ENCODE measurements around the gene ADIPOR1. TPM values are rescaled to one million over a fixed set of nuclear protein-coding genes. Genes with fewer than 3 reads are reported as not detected.
"Not testable (repeated sequence)": the region's sequence is repeated elsewhere in the genome, so short reads cannot be mapped to it uniquely, and the experiment has no call there.

The ADIPOR1 gene
- polyA plus RNA-seq, 1 of the 3 experiments (the other 2 are of a cell fraction) = 82.2 TPM

- no peak overlapping the region for H3K4me2 ChIP-seq
- H2AFZ ChIP-seq (ENCODE audit: low read depth) = no peak overlapping the region
- CTCF ChIA-PET = no interaction called here
- TF ChIP-seq MXI1 (IDR thresholded peaks at IDR 0.05; ENCODE audit: low read depth, low read length) (no peak), FOXJ3 (CRISPR knock-in tag; IDR thresholded peaks at IDR 0.05) (no peak), USF2 (IDR thresholded peaks at IDR 0.05; ENCODE audit: borderline replicate concordance, low read depth, low read length) (no peak), TAF1 (IDR thresholded peaks at IDR 0.05; ENCODE audit: borderline replicate concordance, low read depth, low read length) (no peak), NRF1 (IDR thresholded peaks at IDR 0.05; ENCODE audit: low read depth, low read length) (no peak), EP300 (IDR thresholded peaks at IDR 0.05; ENCODE audit: borderline replicate concordance in 1 of 2, low read depth in 1 of 2, low read length in 1 of 2) (no peak), SMC3 (IDR thresholded peaks at IDR 0.05; ENCODE audit: low read depth, low read length) (no peak), TEAD4 (IDR thresholded peaks at IDR 0.05; ENCODE audit: borderline replicate concordance, insufficient read depth) (no peak), MAX (IDR thresholded peaks at IDR 0.05; ENCODE audit: low read depth) (no peak), USF1 (IDR thresholded peaks at IDR 0.05; ENCODE audit: borderline replicate concordance, low read depth) (no peak), IRF3 (IDR thresholded peaks at IDR 0.05; ENCODE audit: low read depth, low read length) (no peak), SIN3A (IDR thresholded peaks at IDR 0.05; ENCODE audit: borderline replicate concordance, low read depth, low read length) (no peak)
- H3K4me1 ChIP-seq (ENCODE audit: control insufficient read depth in 1 of 2, insufficient read depth in 2 of 2, low read depth in 1 of 2, low read length in 1 of 2) = no peaks in the 10 kb centered on the region
- no peaks in the 10 kb centered on the region for H3K27me3 ChIP-seq (ENCODE audit: insufficient read depth)
- peaks cover 64 to 91% of the 10 kb centered on the region in 2 experiments for H3K36me3 ChIP-seq (replicated peaks in 1 of 2; ENCODE audit: control insufficient read depth in 1 of 2, insufficient read depth in 2 of 2, low read length in 1 of 2)
- no peak overlapping the region for H3K4me3 ChIP-seq (ENCODE audit: low read depth in 2 of 2, low read length in 1 of 2)
- POLR2A ChIA-PET = no interaction called here
- H3K9ac ChIP-seq = no peak overlapping the region
- no peak for DNase-seq
- no peaks in the 10 kb centered on the region for H3K9me3 ChIP-seq
- no peak overlapping the region for H3K27ac ChIP-seq (ENCODE audit: low read depth in 2 of 2, low read length in 1 of 2)
- peaks cover 5% of the 10 kb centered on the region for H3F3A ChIP-seq (replicated peaks; ENCODE audit: insufficient read depth)
- no peaks in the 10 kb centered on the region for H4K20me1 ChIP-seq (ENCODE audit: insufficient read depth)
- H3K9me2 ChIP-seq = no peaks in the 10 kb centered on the region
- no peaks in the 10 kb centered on the region for H3K79me2 ChIP-seq (ENCODE audit: insufficient read depth)
Observed at GRCh38 chr1:202915146-202915545, 43.0 kb downstream of the ADIPOR1 start.

- H3K9me2 ChIP-seq; H4K20me1 ChIP-seq (ENCODE audit: insufficient read depth); H3K9me3 ChIP-seq; CTCF ChIA-PET; H3F3A ChIP-seq (replicated peaks; ENCODE audit: insufficient read depth); H2AFZ ChIP-seq (ENCODE audit: low read depth); H3K27ac ChIP-seq (ENCODE audit: low read depth in 2 of 2, low read length in 1 of 2); H3K27me3 ChIP-seq (ENCODE audit: insufficient read depth); POLR2A ChIA-PET; DNase-seq; H3K4me3 ChIP-seq (ENCODE audit: low read depth in 2 of 2, low read length in 1 of 2); H3K79me2 ChIP-seq (ENCODE audit: insufficient read depth); H3K4me2 ChIP-seq; H3K4me1 ChIP-seq (ENCODE audit: control insufficient read depth in 1 of 2, insufficient read depth in 2 of 2, low read depth in 1 of 2, low read length in 1 of 2); H3K9ac ChIP-seq: not testable (repeated sequence)
- WGBS (ENCODE audit: low lambda C conversion rate) = 98% methylated on average over 4 of the region's 4 CpGs
- H3K36me3 ChIP-seq (replicated peaks in 1 of 2; ENCODE audit: control insufficient read depth in 1 of 2, insufficient read depth in 2 of 2, low read length in 1 of 2) = peaks cover 55 to 93% of the 10 kb centered on the region in 2 experiments
Observed at GRCh38 chr1:202912476-202912875, 45.6 kb downstream of the ADIPOR1 start.

Data from SK-N-SH (cell line).